ENCODE results near the gene PSORS1C2.

Gene PSORS1C2

DNA sequence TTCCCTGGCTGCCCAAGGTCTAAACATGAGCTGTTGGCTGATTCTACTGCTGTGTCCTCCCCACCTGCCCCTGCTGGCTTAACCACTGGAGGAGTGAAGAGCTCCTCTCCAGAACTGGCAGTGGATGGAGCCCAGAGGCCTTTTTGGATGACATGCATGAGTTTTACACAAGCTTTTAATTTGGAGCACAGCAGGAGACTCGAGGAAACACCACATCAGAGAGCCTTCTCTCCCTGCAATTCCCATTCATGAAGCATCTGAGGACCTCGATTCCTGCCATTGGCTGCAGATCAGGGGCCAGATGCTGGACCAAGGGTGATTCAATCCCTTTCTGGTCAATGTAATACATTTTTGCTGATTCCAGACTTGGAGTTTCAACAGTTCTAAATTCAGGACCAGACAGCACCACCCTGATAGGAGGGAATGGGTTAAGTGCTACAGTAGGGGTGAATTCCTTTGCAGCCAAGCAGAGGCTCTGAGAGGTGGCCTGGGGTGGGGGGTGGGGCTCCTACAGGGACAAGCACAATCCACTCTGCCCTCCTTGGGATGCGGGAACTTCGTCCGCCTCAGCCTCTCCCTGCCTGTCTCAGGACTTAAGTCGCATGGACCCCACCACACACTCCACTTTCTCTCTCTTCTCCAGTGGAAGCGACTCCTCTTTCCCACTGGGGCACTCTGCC lies 24.9 kb downstream of the PSORS1C2 start:
- H3K4me3 ChIP-seq (ENCODE audit: low read depth, low read length) = no peak overlapping the region
- DNase-seq (ENCODE audit: low read depth) = no peak
- TF ChIP-seq, protein P1, sequence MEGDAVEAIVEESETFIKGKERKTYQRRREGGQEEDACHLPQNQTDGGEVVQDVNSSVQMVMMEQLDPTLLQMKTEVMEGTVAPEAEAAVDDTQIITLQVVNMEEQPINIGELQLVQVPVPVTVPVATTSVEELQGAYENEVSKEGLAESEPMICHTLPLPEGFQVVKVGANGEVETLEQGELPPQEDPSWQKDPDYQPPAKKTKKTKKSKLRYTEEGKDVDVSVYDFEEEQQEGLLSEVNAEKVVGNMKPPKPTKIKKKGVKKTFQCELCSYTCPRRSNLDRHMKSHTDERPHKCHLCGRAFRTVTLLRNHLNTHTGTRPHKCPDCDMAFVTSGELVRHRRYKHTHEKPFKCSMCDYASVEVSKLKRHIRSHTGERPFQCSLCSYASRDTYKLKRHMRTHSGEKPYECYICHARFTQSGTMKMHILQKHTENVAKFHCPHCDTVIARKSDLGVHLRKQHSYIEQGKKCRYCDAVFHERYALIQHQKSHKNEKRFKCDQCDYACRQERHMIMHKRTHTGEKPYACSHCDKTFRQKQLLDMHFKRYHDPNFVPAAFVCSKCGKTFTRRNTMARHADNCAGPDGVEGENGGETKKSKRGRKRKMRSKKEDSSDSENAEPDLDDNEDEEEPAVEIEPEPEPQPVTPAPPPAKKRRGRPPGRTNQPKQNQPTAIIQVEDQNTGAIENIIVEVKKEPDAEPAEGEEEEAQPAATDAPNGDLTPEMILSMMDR (IDR thresholded peaks at IDR 0.05; ENCODE audit: control insufficient read depth, extremely low read depth, insufficient read depth) = no peak

DNA sequence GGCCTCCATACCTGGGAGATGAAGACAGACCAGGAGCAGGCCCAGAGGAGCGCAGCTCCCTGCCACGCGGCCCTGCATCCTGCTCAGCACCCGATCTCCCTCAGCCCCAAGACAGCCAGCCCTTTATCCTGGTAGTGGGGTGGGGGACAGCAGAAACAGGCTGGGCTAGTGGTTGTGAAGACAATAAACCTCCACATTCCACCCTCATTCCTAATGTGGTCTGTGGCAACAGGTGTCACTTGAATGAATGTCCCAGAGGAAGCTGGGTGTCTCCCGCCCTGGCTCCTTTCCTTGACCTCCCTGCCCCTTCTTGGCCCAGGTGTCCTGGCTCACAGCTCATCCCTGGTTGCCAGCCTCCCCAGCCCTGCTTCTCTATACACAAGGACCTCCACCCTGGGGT lies 26.4 kb downstream of the PSORS1C2 start, which contains the start of gene C6orf15:
C6orf15 (minus strand) TSS at position 98 of the 400 bp plus-strand sequence; CDS start at position 78, 20 bp downstream.
- no peak within 1 kb of the TSS for H3K4me3 ChIP-seq (ENCODE audit: low read depth, low read length)
- TF ChIP-seq, protein P1 (IDR thresholded peaks at IDR 0.05; ENCODE audit: control insufficient read depth, extremely low read depth, insufficient read depth) = no peak
- DNase-seq (ENCODE audit: low read depth) = no peak

DNA sequence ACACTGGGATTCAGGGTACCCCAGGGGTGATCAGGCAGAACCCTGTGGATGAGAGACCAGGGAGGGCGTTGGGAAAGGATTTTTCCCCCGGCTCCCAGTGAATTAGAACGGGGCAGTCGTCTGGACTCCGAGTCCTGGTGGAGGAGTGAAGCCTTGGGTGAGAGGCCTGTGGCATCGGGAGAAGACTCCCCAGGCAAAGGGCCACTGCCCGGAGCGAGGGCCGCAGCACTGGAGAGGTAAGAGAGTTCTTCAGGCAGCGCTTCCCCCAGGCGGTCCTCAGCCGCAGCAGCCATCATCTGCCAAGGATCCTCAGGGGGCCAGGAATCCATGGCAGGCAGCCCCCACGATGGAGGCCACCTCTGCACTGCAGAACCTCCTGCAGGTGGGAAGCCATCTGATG lies 27.2 kb downstream of the PSORS1C2 start:
- TF ChIP-seq, protein P1 (IDR thresholded peaks at IDR 0.05; ENCODE audit: control insufficient read depth, extremely low read depth, insufficient read depth) = no peak
- no peak overlapping the region for H3K4me3 ChIP-seq (ENCODE audit: low read depth, low read length)
- no peak for DNase-seq (ENCODE audit: low read depth)

GRCh38 chr6:31110825-31111582 lies 27.9 kb downstream of the PSORS1C2 start:
- no peak overlapping the region for H3K4me3 ChIP-seq (ENCODE audit: low read depth, low read length)
- no peak for DNase-seq (ENCODE audit: low read depth)
- TF ChIP-seq, protein P1 (IDR thresholded peaks at IDR 0.05; ENCODE audit: control insufficient read depth, extremely low read depth, insufficient read depth) = no peak

DNA sequence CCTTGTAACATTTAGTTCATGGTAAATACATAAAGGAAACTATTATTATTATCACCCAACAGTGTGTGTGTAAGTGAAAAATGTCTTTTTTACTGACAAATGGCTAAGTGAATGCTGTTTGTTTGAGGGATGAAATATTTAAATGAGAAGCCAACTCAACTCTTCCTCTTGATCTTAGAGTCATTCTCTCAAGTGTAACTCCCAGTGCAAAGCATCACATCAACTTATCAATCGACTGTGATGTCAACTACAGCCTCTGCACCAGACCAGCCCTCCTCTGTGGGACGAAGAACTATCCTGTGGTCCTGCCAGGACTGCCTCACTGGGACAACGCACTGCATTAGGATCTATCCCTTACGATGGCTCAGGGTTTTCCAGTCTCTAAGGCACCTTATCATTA lies 31.8 kb downstream of the PSORS1C2 start:
- no peak overlapping the region for H3K4me3 ChIP-seq (ENCODE audit: low read depth, low read length)
- no peak for DNase-seq (ENCODE audit: low read depth)
- TF ChIP-seq, protein P1 (IDR thresholded peaks at IDR 0.05; ENCODE audit: control insufficient read depth, extremely low read depth, insufficient read depth) = no peak

- TF ChIP-seq, protein P1 (IDR thresholded peaks at IDR 0.05; ENCODE audit: control insufficient read depth, extremely low read depth, insufficient read depth) = no peak
Observed at GRCh38 chr6:31103136-31103535, 35.7 kb downstream of the PSORS1C2 start.

More at GRCh38 chr6:31103136-31103535, 35.7 kb downstream of the PSORS1C2 start:
- no peak for DNase-seq (ENCODE audit: low read depth)
- H3K4me3 ChIP-seq (ENCODE audit: low read depth, low read length) = no peak overlapping the region

Measured in LNCaP clone FGC (cell line).